ENCODE results near the gene TM9SF3.

TM9SF3 gene

GRCh38 chr10:96511044-96511945 lies 75.5 kb downstream of the TM9SF3 start:
- no peak for DNase-seq
- peaks cover 15% of the 10 kb centered on the region for H3K27me3 ChIP-seq (replicated peaks; ENCODE audit: insufficient read depth, low read length)
- no peak overlapping the region for H3K4me3 ChIP-seq (ENCODE audit: low read length)
- no peaks in the 10 kb centered on the region for H3K9me3 ChIP-seq (replicated peaks; ENCODE audit: insufficient read depth, low read length)
- H3F3A ChIP-seq (ENCODE audit: insufficient read depth, low read length), result peaks cover 17% of the 10 kb centered on the region; the same call in 1 of the 2 replicates
- no peak overlapping the region for H2AFZ ChIP-seq (ENCODE audit: low read length)
- no peak overlapping the region for H3K27ac ChIP-seq (ENCODE audit: low read length)
- H3K4me1 ChIP-seq (ENCODE audit: low read length), result peaks cover 13% of the 10 kb centered on the region
- TF ChIP-seq, protein P1, sequence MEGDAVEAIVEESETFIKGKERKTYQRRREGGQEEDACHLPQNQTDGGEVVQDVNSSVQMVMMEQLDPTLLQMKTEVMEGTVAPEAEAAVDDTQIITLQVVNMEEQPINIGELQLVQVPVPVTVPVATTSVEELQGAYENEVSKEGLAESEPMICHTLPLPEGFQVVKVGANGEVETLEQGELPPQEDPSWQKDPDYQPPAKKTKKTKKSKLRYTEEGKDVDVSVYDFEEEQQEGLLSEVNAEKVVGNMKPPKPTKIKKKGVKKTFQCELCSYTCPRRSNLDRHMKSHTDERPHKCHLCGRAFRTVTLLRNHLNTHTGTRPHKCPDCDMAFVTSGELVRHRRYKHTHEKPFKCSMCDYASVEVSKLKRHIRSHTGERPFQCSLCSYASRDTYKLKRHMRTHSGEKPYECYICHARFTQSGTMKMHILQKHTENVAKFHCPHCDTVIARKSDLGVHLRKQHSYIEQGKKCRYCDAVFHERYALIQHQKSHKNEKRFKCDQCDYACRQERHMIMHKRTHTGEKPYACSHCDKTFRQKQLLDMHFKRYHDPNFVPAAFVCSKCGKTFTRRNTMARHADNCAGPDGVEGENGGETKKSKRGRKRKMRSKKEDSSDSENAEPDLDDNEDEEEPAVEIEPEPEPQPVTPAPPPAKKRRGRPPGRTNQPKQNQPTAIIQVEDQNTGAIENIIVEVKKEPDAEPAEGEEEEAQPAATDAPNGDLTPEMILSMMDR (IDR thresholded peaks at IDR 0.05; ENCODE audit: low read length), result peak; percentile 63
- no peak for TF ChIP-seq EZH2 (optimal IDR thresholded peaks at IDR 0.05; ENCODE audit: low read depth, low read length)
- H4K20me1 ChIP-seq (ENCODE audit: insufficient read depth, low read length), result no peaks in the 10 kb centered on the region
- no peaks in the 10 kb centered on the region for H3K9me2 ChIP-seq (replicated peaks; ENCODE audit: insufficient read depth, low read length)
- no peak overlapping the region for H3K4me2 ChIP-seq (ENCODE audit: low read depth, low read length)
- H3K9ac ChIP-seq (ENCODE audit: low read length), result no peak overlapping the region
- H3K36me3 ChIP-seq (replicated peaks; ENCODE audit: insufficient read depth, low read length), result no peaks in the 10 kb centered on the region
- no peaks in the 10 kb centered on the region for H3K79me2 ChIP-seq (ENCODE audit: low read length)

GRCh38 chr10:96509017-96509641 lies 77.7 kb downstream of the TM9SF3 start:
- no peaks in the 10 kb centered on the region for H3K9me3 ChIP-seq (replicated peaks; ENCODE audit: insufficient read depth, low read length)
- no peak for DNase-seq
- H3K4me1 ChIP-seq (ENCODE audit: low read length), result 0 out of 2 replicates have a peak, but pooled peaks cover under 1% of the 10 kb centered on the region
- TF ChIP-seq EZH2 (optimal IDR thresholded peaks at IDR 0.05; ENCODE audit: low read depth, low read length), result no peak
- TF ChIP-seq, protein P1 (IDR thresholded peaks at IDR 0.05; ENCODE audit: low read length), result no peak
- no peak for TF ChIP-seq EZH2phosphoT487 (IDR thresholded peaks at IDR 0.05; ENCODE audit: low read length)
- no peak overlapping the region for H3K4me3 ChIP-seq (ENCODE audit: low read length)
- peaks cover 15% of the 10 kb centered on the region for H3K27me3 ChIP-seq (replicated peaks; ENCODE audit: insufficient read depth, low read length)
- no peaks in the 10 kb centered on the region for H3K36me3 ChIP-seq (replicated peaks; ENCODE audit: insufficient read depth, low read length)
- H3F3A ChIP-seq (ENCODE audit: insufficient read depth, low read length), result peaks cover 3% of the 10 kb centered on the region; the same call in 1 of the 2 replicates
- no peaks in the 10 kb centered on the region for H4K20me1 ChIP-seq (ENCODE audit: insufficient read depth, low read length)
- H2AFZ ChIP-seq (ENCODE audit: low read length), result no peak overlapping the region
- no peaks in the 10 kb centered on the region for H3K9me2 ChIP-seq (replicated peaks; ENCODE audit: insufficient read depth, low read length)
- no peak overlapping the region for H3K9ac ChIP-seq (ENCODE audit: low read length)
- no peak overlapping the region for H3K4me2 ChIP-seq (ENCODE audit: low read depth, low read length)
- no peak overlapping the region for H3K27ac ChIP-seq (ENCODE audit: low read length)
- H3K79me2 ChIP-seq (ENCODE audit: low read length), result no peaks in the 10 kb centered on the region

GRCh38 chr10:96507044-96507443 lies 79.8 kb downstream of the TM9SF3 start:
- DNase-seq, result no peak
- peaks cover 2% of the 10 kb centered on the region; the same call in 1 of the 2 replicates for H3K27me3 ChIP-seq (replicated peaks; ENCODE audit: insufficient read depth, low read length)
- no peaks in the 10 kb centered on the region for H3K36me3 ChIP-seq (replicated peaks; ENCODE audit: insufficient read depth, low read length)
- no peaks in the 10 kb centered on the region for H3K4me1 ChIP-seq (ENCODE audit: low read length)
- no peak overlapping the region for H3K4me3 ChIP-seq (ENCODE audit: low read length)
- TF ChIP-seq EZH2phosphoT487 (IDR thresholded peaks at IDR 0.05; ENCODE audit: low read length), result no peak
- TF ChIP-seq, protein P1 (IDR thresholded peaks at IDR 0.05; ENCODE audit: low read length), result no peak
- no peak for TF ChIP-seq EZH2 (optimal IDR thresholded peaks at IDR 0.05; ENCODE audit: low read depth, low read length)
- H2AFZ ChIP-seq (ENCODE audit: low read length), result no peak overlapping the region
- no peak overlapping the region for H3K4me2 ChIP-seq (ENCODE audit: low read depth, low read length)
- H3K9me2 ChIP-seq (replicated peaks; ENCODE audit: insufficient read depth, low read length), result no peaks in the 10 kb centered on the region
- no peaks in the 10 kb centered on the region for H3K9me3 ChIP-seq (replicated peaks; ENCODE audit: insufficient read depth, low read length)
- H3K27ac ChIP-seq (ENCODE audit: low read length), result no peak overlapping the region
- no peak overlapping the region for H3K9ac ChIP-seq (ENCODE audit: low read length)
- H3F3A ChIP-seq (ENCODE audit: insufficient read depth, low read length), result no peaks in the 10 kb centered on the region
- no peaks in the 10 kb centered on the region for H4K20me1 ChIP-seq (ENCODE audit: insufficient read depth, low read length)
- no peaks in the 10 kb centered on the region for H3K79me2 ChIP-seq (ENCODE audit: low read length)

All from MM.1S (cell line).